Measurements from ENCODE around the gene KIF3C. TPM values are rescaled to one million over a fixed set of nuclear protein-coding genes. Genes with fewer than 3 reads are reported as not detected.
A peak's percentile ranks its signal among the peaks of the same experiment; 100 is the strongest.
"Not testable (repeated sequence)": the region's sequence is repeated elsewhere in the genome, so short reads cannot be mapped to it uniquely, and the experiment has no call there.

KIF3C gene
- total and polyA plus RNA-seq, 2 experiments from 2014 or later, result 5.4 to 5.6 TPM

GRCh38 chr2:25920336-25920735 lies 62.0 kb downstream of the KIF3C start:
- H3K36me3 ChIP-seq, result no peaks in the 10 kb centered on the region
- no peak for TF ChIP-seq CTCF (IDR thresholded peaks at IDR 0.05; ENCODE audit: low read depth, low read length)
- H3K9me3 ChIP-seq (ENCODE audit: low read depth), result no peaks in the 10 kb centered on the region
- no peaks in the 10 kb centered on the region for H3K4me1 ChIP-seq (ENCODE audit: low read depth)
- H3K27me3 ChIP-seq, result no peaks in the 10 kb centered on the region
- no peak overlapping the region for H3K27ac ChIP-seq
- no peak overlapping the region for H3K4me3 ChIP-seq
- DNase-seq (ENCODE audit: low read depth in 1 of 2, low spot score in 1 of 2), result no peak

GRCh38 chr2:25917832-25918231 lies 64.5 kb downstream of the KIF3C start:
- no peaks in the 10 kb centered on the region for H3K9me3 ChIP-seq (ENCODE audit: low read depth)
- no peak for DNase-seq (ENCODE audit: low read depth in 1 of 2, low spot score in 1 of 2)
- H3K27ac ChIP-seq, result no peak overlapping the region
- no peak overlapping the region for H3K4me3 ChIP-seq
- no peaks in the 10 kb centered on the region for H3K27me3 ChIP-seq
- H3K36me3 ChIP-seq, result no peaks in the 10 kb centered on the region
- no peaks in the 10 kb centered on the region for H3K4me1 ChIP-seq (ENCODE audit: low read depth)
- no peak for TF ChIP-seq CTCF (IDR thresholded peaks at IDR 0.05; ENCODE audit: low read depth, low read length)

- H3K9me3 ChIP-seq (ENCODE audit: low read depth); H3K27ac ChIP-seq; H3K36me3 ChIP-seq; H3K4me1 ChIP-seq (ENCODE audit: low read depth); H3K27me3 ChIP-seq; H3K4me3 ChIP-seq: not testable (repeated sequence)
- peak in 1 of 2 donors; percentile 18 for DNase-seq (ENCODE audit: low read depth in 1 of 2, low spot score in 1 of 2)
Measured at GRCh38 chr2:25917411-25917810, 64.9 kb downstream of the KIF3C start.

- not testable (repeated sequence) for H3K9me3 ChIP-seq (ENCODE audit: low read depth); H3K4me3 ChIP-seq; H3K36me3 ChIP-seq; H3K27ac ChIP-seq; DNase-seq (ENCODE audit: low read depth in 1 of 2, low spot score in 1 of 2); H3K4me1 ChIP-seq (ENCODE audit: low read depth); H3K27me3 ChIP-seq
Measured at GRCh38 chr2:25915944-25916772, 66.1 kb downstream of the KIF3C start.

- not testable (repeated sequence) for DNase-seq (ENCODE audit: low read depth in 1 of 2, low spot score in 1 of 2); H3K27me3 ChIP-seq; H3K27ac ChIP-seq; H3K4me1 ChIP-seq (ENCODE audit: low read depth); H3K9me3 ChIP-seq (ENCODE audit: low read depth); H3K4me3 ChIP-seq; H3K36me3 ChIP-seq
Measured at GRCh38 chr2:25915411-25915810, 66.9 kb downstream of the KIF3C start.

- H3K4me3 ChIP-seq; H3K27ac ChIP-seq; H3K4me1 ChIP-seq (ENCODE audit: low read depth); H3K9me3 ChIP-seq (ENCODE audit: low read depth); DNase-seq (ENCODE audit: low read depth in 1 of 2, low spot score in 1 of 2); H3K36me3 ChIP-seq; H3K27me3 ChIP-seq: not testable (repeated sequence)
Measured at GRCh38 chr2:25913696-25913973, 68.7 kb downstream of the KIF3C start.

- peak; percentile 7 to 19 for DNase-seq (ENCODE audit: low read depth in 1 of 2, low spot score in 1 of 2)
- H3K4me3 ChIP-seq, result no peak overlapping the region
- H3K36me3 ChIP-seq, result no peaks in the 10 kb centered on the region
- H3K27me3 ChIP-seq, result no peaks in the 10 kb centered on the region
- no peak overlapping the region for H3K27ac ChIP-seq
- no peak for TF ChIP-seq CTCF (IDR thresholded peaks at IDR 0.05; ENCODE audit: low read depth, low read length)
- H3K4me1 ChIP-seq (ENCODE audit: low read depth), result no peaks in the 10 kb centered on the region
- H3K9me3 ChIP-seq (ENCODE audit: low read depth), result no peaks in the 10 kb centered on the region
Measured at GRCh38 chr2:25912851-25913695, 69.2 kb downstream of the KIF3C start.

GRCh38 chr2:25909574-25909973 lies 72.7 kb downstream of the KIF3C start:
- not testable (repeated sequence) for H3K27me3 ChIP-seq; H3K9me3 ChIP-seq (ENCODE audit: low read depth); H3K4me3 ChIP-seq; H3K36me3 ChIP-seq; H3K27ac ChIP-seq; DNase-seq (ENCODE audit: low read depth in 1 of 2, low spot score in 1 of 2); H3K4me1 ChIP-seq (ENCODE audit: low read depth)
